GM19324 (cell line): ENCODE measurements around the gene MYL3.

Experiments
- ATAC-seq: cut with Tn5 transposase; IDR thresholded peaks from one replicate; pipeline ENCODE4 v1.9.1; 2021; ENCODE audit warnings: mild to moderate bottlenecking, moderate library complexity; ENCODE audit not compliant: unreplicated experiment, low FRiP score

MYL3 gene

DNA sequence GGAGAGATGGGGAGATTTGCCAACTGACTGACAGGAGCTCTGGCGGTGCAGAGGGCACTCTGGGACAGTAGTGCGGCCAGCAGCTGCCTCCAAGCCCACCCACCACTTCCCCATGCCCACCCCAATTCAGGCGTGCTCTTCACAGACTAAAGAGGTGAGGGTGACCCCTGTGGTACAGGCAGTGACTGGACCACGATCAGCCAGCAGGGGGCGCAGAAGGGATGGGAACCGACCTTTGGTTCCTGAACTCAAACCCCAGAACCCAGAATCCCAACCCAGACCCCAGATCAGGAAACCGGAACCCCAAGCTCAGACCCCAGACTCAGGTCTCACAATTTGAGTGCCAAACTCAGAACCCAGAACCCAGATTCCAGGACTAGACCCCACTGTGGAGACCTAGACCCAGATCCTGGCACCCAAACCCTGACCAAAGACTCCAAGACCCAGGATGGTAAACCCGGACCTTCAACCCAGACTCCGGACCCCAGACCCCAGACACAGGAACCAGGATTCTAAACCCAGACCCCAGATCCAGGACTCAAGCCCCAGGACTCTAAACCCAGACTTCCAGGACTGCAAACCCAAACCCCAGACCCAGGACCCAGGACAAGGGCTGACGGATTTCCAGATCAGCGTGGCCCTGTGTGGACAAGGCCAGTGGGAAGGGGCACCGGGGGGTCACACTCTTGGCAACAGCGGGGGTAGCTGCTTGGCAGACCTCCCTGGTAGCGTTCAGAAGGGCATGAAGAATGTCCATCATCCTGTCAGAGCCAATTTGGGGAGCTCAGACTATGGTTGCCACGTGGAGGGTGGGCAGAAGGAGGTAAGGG lies 3.7 kb upstream of the MYL3 start:
- ATAC-seq: no peak

DNA sequence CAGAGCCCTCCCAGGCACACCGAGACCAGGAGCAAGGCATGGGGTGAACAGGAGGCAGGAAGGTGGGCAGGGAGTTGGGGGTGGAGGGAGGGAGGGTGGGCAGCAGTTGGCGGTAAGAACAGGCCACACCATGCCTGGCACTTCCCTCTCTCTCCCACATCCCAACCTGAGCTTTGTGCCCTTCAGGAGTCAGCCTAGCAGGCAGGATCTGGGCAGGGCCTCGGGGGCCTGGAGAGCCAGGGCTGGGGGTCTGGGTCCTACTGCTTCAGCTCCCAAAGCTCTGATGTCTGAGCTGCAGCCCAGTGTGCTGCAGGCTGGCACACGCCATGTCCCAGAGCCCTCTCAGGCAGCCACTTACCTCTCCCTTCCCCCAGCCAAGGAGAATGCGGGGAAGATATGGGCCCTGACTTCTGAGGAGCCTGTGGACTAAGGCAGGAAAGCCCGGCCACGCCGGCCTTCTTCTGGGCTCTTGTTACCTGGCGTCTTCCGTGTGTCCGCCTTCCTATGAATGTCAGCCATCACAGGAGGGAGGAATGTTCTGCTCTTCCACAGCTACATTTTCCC lies 2.9 kb upstream of the MYL3 start:
- no peak for ATAC-seq

DNA sequence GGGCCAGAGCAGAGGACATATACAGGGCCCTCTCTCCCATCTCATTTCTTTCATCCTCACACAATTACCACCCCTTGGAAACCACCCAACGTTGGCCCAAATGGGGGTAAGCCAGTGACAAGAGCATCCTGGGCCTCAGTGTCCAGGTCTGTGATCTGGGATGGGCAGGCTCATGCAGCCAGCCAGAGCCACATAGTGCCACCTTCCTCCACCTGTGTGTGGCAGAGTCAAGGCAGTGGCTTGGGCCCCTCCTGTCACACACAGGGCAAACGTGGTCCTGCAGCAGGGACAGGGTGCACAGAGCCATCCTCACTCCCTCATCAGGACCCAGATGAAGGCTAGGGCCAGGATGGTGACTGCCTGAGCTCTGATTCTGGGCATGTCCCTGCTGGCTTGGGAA lies 2.3 kb upstream of the MYL3 start:
- ATAC-seq: no peak

DNA sequence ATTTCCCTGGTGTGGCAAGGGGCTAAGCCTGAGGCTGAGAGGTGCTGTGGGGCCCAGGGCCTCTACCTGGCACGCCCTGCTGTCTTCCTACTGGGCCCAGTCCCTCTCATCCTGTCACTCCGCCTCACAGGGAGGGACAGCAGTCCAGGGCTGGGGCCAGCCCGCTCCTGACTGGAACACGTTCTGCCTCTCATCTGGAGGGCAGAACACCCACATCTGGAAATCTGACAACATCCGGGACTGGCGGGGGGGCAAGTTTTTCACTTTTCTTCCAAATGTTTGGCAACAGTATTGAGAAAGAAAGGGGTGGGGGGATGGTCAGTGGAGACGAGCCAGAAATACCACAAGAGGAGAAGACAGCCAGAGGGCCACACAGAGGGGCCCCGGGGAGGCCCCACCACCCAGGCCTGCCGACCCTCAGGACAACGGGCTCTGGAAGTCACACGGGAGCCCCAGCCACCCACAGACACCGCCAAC lies 1.8 kb upstream of the MYL3 start:
- ATAC-seq: no peak

DNA sequence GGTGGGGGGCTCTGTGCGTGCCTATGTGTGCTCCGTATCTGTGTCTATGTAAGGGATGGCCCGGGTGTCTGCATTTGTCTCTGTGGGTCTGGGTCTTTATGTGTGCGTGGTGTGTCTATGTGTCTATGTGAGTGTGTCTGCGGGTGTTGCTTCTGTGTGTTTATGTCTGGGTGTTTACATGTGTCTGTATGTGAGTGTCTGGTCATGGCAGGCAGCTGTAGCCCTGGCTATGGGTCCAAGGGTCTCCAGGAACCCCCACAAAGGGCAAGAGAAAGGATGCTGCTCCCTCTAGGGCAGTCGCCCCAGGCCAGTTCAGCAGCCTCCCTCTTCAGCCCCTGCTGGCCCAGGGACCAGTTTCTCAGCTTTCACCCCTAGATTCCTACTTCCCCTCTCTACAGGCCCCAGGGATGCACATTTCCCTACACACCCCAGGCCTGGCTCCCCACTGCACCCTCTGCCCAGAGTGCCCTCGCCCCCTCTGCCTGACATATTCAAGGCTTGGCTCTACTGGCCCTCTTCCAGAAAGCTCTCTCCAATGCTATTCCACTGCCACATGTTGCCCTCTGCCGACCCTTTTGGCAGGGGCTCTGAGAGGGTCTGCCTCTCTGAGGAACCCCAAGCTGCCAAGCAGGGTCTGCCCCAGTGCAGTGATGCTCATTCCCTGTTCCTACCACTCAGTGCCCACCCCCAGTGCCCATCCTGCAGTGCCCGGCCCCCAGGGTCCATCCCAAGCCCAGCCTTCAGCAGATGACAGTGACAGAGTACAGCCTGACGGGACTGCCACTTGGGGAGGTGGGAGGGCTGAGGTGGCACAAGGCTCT lies 1.0 kb upstream of the MYL3 start:
- no peak for ATAC-seq

DNA sequence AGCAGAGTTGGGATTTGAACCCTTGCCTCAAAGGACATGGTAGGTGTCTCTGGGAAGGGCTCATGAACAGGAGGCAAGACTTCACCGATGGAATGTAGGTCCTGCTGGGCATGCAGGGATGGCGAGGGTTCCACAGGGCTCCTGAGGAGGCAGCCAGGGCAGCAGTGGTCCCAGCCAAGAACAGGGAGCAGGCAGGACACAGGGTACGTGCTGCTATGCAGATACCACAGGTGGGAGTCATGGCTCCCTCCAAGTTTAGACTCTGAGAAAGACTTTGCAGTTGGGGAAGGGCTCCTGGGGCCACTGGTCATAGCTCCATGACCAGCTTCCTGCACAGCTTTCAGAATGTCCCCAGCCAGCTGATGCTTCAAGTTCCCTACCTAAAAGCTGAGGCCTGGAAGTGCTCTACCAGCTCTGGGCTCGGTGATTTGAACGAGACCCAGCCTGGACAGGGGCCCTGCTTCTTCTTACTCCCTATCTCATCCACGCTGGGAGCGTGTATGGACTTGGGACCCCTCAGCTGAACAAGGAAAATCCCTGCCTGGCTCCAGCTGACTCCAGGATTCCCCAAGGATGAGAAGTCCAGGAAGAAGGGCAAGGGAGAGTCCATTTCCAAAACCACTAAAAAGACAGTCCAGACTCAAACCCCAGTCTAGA lies 747 bp downstream of the MYL3 start:
- no peak for ATAC-seq

DNA sequence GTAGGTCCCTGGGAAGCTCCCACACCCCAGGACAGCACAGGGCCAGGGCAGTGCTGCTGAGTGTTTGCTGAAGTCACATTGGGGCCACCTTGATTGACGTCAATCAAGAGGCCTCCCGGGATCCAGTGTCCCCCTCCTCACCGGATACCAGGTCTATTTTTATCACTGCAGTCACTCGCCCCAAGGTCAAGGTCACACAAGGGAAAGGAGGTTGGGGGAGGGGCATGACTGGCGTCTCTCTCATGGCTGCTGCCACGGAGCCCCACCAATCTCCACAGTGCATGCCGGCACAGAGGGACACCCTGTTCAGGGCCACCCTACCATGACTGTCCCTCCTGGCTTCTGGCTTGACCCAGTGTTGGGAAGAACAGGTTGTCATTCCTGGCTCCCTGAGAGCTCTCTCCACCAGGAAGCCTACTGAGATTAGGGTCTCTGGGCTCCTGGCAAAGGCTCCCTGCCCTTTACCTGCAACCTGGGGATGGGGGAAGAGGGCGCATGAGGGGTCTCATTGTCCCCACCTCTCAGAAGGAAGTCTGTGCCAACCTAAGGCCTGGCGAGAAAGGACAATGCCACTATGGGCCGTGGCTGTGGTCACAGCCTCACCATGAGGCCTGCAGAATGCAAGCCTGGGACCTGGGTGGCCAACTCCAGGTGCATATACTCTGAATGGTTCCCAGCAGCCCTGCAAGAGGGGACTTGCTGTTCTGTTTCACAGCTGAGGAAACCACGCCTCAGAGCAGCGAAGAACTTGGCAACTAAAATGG lies 1.5 kb downstream of the MYL3 start:
- ATAC-seq: no peak

DNA sequence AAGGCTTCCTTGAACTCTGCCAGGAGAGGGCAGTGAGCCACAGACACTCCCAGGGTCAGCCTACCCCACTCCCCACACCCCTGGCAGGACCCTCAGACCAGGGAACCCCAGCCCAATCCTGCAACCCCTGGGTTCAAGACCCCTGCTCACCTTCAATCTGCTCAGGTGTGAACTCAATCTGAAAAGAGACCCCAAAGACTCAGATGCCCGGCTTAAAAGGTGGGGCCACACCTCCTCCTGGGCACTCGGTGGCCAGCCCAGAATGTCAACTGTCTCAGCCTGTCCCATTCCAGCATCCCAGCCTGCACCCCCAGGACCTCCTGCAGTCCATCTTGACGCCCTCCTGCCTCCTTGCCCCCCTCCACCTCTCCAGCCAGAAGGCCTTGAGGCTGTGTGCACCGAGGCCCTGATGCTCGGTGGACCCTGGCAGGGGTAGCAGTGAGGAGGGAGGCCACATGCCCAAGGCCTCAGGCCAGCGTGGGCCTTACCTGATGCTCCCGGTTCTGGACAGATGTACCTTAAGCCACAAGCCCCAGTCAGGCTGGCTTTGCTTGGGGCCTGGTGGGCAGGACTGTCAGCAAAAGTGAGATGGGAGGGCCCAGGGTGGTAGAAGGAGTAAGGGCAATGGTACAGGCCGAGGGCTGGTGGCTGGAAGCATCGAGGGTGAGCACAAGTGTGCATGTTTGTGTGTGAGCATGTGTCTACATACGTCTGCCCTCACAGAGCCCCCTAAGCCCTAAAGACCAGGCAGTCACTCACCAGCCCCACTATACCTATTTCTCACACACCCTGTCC lies 2.2 kb downstream of the MYL3 start:
- ATAC-seq: no peak

DNA sequence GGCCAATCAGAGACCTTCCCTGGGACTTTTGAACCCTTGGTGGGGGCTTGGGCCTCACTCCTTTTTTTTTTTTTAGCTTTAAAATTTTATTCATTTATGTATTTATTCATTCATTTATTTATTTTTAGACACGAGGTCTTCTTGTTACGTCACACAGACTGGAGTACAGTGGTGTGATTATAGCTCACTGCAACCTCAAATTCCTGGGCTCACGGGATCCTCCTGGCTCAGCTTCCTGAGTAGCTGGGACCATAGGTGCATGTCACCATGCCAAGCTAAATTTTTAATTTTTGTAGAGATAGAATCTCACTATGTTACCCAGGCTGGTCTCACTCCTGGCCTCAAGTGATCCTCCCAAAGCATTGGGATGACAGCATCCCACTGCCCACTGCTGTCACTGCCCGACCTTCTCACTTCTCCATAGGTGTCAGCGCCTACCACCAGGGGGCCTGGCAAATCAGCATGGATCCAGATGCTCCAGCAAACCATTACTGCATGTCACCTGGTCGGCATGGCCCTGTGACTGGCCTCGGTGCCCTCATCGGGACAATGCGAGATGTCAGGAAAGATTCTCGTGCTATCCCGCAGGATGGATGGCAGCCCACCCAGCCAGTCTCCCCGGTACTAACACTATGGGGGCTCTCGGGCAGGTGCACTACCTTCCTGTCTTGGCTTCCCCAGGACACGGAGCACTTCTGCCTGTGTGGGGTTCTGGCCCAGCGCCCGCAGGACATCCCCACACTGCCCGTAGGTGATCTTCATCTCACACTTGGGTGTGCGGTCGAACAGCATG lies 3.0 kb downstream of the MYL3 start:
- no peak for ATAC-seq

DNA sequence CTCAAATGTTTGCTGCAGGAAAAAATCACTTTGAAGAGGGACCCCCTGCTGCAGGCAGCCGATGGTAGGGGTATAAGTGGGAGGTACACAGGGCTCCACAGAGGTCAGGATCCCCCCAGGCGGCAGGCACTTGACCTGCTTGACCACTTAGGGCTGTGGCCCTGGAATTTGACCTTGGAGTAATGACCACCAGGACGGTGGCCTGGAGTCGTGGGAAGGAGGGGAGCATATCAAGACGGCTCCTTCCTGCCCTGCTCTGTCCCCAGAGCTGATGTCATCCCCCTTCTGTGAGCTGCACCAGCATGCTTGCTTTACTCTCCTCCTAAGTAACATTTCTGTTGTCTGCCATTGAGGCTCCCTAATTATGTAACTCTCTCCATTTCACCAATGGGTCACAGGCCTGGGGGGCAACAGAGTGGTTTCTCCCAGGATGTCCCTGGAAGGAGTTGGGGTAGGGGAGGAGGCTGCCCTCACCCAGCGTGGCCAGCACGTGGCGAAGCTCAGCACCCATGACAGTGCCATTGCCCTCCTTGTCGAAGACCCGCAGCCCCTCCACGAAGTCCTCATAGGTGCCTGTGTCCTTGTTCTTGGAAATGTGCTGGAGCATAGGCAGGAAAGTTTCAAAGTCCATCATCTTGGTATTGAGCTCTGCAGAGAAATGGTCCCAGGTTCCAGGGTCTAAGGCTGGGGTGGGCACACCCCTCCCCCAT lies 4.1 kb downstream of the MYL3 start:
- no peak for ATAC-seq

DNA sequence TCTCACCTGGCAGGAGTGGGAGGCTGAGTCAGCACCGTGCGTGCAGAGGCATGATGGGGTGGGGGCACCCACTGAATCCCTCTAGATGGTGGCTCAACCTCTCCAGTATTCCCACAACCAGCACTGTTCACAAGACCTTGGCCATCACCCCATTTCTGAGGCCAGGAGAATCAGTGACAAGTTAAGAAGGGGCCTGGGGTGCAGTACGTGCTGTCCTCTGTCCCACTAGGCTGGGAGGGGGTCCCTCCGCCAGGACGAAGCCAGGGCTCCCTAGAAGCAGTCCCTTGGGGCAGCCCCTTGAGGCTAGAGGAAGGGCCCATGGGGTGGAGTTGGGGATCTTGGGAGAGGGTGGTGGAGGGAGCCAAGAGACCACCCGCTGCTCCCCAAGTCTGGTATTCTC lies 4.8 kb downstream of the MYL3 start:
- no peak for ATAC-seq

DNA sequence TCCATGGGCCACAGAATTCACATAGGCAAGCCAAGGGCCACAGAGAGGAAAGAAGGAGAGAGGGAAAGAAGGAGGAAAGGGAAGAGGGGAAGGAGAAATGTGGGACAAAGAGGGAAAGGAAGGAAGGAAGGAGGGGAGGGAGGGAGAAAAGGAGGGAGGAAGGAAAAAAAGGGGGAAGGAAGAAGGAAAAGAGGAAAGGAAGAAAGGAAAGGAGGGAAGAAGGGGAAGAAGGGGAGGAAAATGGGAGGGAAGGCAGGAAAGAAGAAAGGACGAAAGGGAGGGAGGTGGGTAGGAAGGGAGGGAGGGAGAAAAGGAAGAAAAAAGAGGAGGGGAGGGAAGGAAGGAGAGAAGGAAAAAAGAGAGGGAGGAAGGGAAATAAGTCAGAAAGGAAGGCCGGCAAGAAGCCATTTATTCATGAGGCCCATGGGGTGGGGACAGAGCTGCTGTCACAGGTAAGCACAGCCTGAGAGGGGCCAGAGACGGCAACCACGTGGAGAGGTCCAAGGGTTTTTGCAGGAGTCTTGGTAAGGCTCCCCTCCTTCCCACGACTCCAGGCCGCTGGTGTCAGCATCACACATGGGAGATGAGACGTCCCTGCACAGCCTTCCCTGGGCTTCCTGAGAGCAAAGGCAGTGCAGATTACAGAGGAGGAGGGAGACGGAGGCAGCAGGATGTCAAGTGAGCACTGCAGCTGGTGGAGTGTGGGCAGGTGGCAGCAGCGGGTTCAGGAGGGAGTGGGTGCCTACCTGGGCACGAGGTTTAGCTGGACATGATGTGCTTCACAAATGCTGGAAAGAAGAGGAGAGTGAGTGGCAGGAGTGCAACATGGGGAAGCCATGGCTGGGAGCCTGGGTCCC lies 5.5 kb downstream of the MYL3 start:
- ATAC-seq: no peak

DNA sequence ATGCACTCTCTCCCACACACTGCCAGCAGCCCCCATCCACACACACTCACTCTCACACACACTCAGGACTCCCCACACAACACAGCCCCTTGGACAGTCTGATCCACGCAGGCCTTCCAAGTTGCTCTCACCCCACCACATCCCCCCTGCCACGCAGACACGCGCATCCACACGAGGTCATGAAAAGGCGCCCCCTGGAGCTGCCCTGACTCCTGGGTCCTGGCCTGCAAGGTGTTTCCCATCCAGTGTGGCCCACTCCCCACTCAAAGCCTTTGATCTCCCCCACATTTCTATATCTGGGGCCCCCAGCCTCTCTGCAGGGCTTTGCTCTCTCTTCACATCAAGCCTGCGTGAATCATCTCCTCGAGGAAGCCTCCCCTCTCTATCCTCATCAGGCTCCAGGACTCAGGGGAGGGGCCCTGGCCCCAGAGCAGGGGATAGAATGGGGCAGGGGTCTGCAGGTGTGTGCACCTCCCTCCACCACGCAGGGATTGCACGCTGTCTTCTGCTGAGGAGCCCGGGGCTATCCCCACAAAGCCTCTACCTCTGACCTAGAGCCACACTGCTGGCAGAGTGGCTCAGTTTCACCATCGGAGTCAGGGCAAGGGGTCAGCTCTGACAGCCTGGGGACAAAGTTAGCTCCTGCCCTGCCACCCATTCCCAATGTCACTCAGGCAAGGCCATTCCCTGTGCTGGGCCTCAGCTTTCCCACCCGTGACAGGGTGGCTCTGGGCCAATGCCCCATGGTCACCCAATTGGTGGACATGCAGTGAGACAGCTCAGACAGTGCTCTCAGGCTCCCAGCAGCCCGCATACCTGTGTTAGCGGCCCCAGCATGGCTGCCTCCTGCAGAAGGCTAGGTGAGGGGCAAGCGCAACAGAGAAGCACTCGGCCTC lies 6.4 kb downstream of the MYL3 start:
- no peak for ATAC-seq

DNA sequence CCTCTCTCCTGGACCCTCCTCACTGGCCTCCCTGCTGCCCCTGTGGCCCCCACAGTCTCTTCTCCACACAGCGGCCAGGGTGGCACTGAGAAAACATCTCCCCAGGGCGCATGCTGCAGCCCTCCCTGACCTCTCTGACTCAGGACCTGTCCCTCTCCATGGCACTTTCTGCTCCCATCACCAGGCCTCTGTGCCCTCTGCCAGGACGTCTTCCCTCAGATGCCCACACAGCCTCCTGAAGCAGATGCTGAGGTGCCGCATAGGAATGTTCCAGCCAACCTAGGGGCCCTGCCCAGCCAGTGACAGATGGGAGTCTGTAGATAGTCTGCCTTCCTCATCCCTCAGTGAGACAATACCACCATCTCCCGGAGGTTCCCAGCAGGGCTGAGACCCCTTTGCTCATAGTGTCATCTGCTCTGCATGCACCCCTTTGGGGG lies 8.7 kb downstream of the MYL3 start:
- no peak for ATAC-seq

DNA sequence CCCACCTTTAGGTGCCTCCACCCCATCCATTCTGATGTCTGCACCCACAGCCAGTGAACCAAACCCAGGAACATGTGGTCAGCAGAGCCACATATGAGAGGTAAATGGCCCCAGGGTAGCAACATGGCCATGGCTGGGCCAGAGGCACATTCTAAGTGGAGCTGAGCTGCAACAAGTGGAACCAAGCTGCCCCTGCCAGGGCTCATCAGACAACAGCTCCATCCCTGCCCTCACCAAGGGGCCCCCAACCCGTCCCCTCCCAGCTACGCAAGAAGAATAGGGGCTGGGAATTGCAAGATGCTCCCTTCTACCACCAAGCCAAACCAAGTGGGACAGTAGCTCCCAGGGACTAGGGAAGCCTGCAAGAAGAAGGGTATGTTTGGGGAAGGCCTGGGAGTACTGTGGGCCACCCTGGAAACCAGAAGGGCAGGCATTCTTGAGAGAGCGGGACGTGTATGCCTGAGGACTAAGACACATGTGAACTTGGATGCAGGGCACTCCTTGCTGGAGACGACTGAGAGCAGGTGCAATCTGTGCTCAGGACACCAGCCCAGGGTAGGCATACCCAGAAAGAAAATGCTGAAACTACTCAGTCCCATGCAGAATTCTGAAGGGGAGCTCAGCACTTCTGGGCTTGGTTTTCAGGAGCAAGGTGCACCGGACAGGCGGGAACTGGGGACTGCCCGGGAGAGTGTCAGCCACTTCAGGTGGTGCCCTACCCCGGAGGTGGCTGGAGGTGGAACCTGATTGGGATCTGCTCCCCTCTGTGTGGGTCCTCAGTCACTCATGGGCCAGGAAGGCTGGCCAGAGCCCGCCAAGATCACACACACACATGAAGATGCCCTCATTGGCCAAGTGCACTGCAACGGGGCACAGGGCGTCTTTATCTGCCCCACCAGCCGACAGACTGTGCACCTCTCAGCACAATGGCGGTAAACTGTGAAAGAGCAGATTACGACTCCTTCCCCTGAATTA lies 9.5 kb downstream of the MYL3 start:
- no peak for ATAC-seq
